GM19397 (cell line): ENCODE measurements around the gene ST6GAL1.
"Not testable (repeated sequence)": the region's sequence is repeated elsewhere in the genome, so short reads cannot be mapped to it uniquely, and the experiment has no call there.

Source experiments
- ATAC-seq: cut with Tn5 transposase; IDR thresholded peaks from one replicate; pipeline ENCODE4 v1.9.1; 2021; ENCODE audit warnings: mild to moderate bottlenecking, moderate library complexity; ENCODE audit not compliant: unreplicated experiment

ST6GAL1 gene

GRCh38 chr3:186966406-186966805 is 36.1 kb downstream of the ST6GAL1 start:
- no peak for ATAC-seq

GRCh38 chr3:186967236-186967635 is 36.9 kb downstream of the ST6GAL1 start:
- not testable (repeated sequence) for ATAC-seq

GRCh38 chr3:186967686-186968085 is 37.4 kb downstream of the ST6GAL1 start:
- ATAC-seq, result no peak

GRCh38 chr3:186969607-186970006 is 39.3 kb downstream of the ST6GAL1 start:
- ATAC-seq, result no peak

- not testable (repeated sequence) for ATAC-seq
Measured at GRCh38 chr3:186971106-186971505, 40.8 kb downstream of the ST6GAL1 start.

- no peak for ATAC-seq
Measured at GRCh38 chr3:186971578-186971977, 41.3 kb downstream of the ST6GAL1 start.

GRCh38 chr3:186973702-186974101 is 43.4 kb downstream of the ST6GAL1 start:
- ATAC-seq, result no peak

GRCh38 chr3:186974824-186975313 is 44.5 kb downstream of the ST6GAL1 start:
- ATAC-seq, result no peak

- no peak for ATAC-seq
Measured at GRCh38 chr3:186975726-186976125, 45.4 kb downstream of the ST6GAL1 start.

GRCh38 chr3:186976837-186977750 is 46.8 kb downstream of the ST6GAL1 start:
- ATAC-seq, result no peak

GRCh38 chr3:186978712-186979111 is 48.4 kb downstream of the ST6GAL1 start:
- ATAC-seq, result no peak

- no peak for ATAC-seq
Measured at GRCh38 chr3:186979852-186980251, 49.5 kb downstream of the ST6GAL1 start.

- no peak for ATAC-seq
Measured at GRCh38 chr3:186980989-186981388, 50.7 kb downstream of the ST6GAL1 start.

- no peak for ATAC-seq
Measured at GRCh38 chr3:186983659-186984058, 53.3 kb downstream of the ST6GAL1 start.

GRCh38 chr3:186984064-186984463 is 53.7 kb downstream of the ST6GAL1 start:
- ATAC-seq, result no peak

- peak; percentile 35 for ATAC-seq
Measured at GRCh38 chr3:186985661-186986364, 55.5 kb downstream of the ST6GAL1 start.

- no peak for ATAC-seq
Measured at GRCh38 chr3:186986406-186986805, 56.1 kb downstream of the ST6GAL1 start.

GRCh38 chr3:186986816-186987215 is 56.5 kb downstream of the ST6GAL1 start:
- no peak for ATAC-seq

GRCh38 chr3:186988806-186989205 is 58.5 kb downstream of the ST6GAL1 start:
- ATAC-seq, result peak; percentile 67

- ATAC-seq, result no peak
Measured at GRCh38 chr3:186989429-186989828, 59.1 kb downstream of the ST6GAL1 start.

GRCh38 chr3:186990277-186990676 is 60.0 kb downstream of the ST6GAL1 start:
- ATAC-seq, result no peak

- ATAC-seq, result no peak
Measured at GRCh38 chr3:186990878-186991308, 60.6 kb downstream of the ST6GAL1 start.
